Measurements from ENCODE around the gene CDH12. TPM values are rescaled to one million over a fixed set of nuclear protein-coding genes. Genes with fewer than 3 reads are reported as not detected.

CDH12 gene
- polyA plus RNA-seq, 2 donors = 0.01 TPM; not detected in 1

GRCh38 chr5:22644859-22645258 lies 208.3 kb downstream of the CDH12 start:
- H3K4me1 ChIP-seq (ENCODE audit: control insufficient read depth in 2 of 2, insufficient read depth in 2 of 2, low read length in 1 of 2) = no peaks in the 10 kb centered on the region
- H3K4me3 ChIP-seq (ENCODE audit: low read depth in 1 of 2, low read length in 2 of 2) = no peak overlapping the region
- no peaks in the 10 kb centered on the region for H3K27me3 ChIP-seq (ENCODE audit: control insufficient read depth in 1 of 2, insufficient read depth in 2 of 2, low read length in 2 of 2)
- 39 to 52% methylated on average over 1 of the region's 1 CpG for WGBS, 2 donors
- H3K36me3 ChIP-seq (ENCODE audit: control insufficient read depth in 2 of 2, insufficient read depth in 2 of 2, low read length in 1 of 2) = no peaks in the 10 kb centered on the region
- no peak overlapping the region for H3K27ac ChIP-seq (ENCODE audit: low read depth in 2 of 2, low read length in 1 of 2)
- H3K9me3 ChIP-seq (ENCODE audit: control insufficient read depth in 2 of 2, insufficient read depth in 1 of 2, low read depth in 1 of 2, low read length in 1 of 2) = no peaks in the 10 kb centered on the region

- H3K4me1 ChIP-seq (ENCODE audit: control insufficient read depth in 2 of 2, insufficient read depth in 2 of 2, low read length in 1 of 2) = no peaks in the 10 kb centered on the region
- no peaks in the 10 kb centered on the region for H3K36me3 ChIP-seq (ENCODE audit: control insufficient read depth in 2 of 2, insufficient read depth in 2 of 2, low read length in 1 of 2)
- H3K27ac ChIP-seq (ENCODE audit: low read depth in 2 of 2, low read length in 1 of 2) = no peak overlapping the region
- no peaks in the 10 kb centered on the region for H3K27me3 ChIP-seq (ENCODE audit: control insufficient read depth in 1 of 2, insufficient read depth in 2 of 2, low read length in 2 of 2)
- no peak overlapping the region for H3K4me3 ChIP-seq (ENCODE audit: low read depth in 1 of 2, low read length in 2 of 2)
- H3K9me3 ChIP-seq (ENCODE audit: control insufficient read depth in 2 of 2, insufficient read depth in 1 of 2, low read depth in 1 of 2, low read length in 1 of 2) = no peaks in the 10 kb centered on the region
- WGBS, 2 donors = 53 to 69% methylated on average over 2 of the region's 2 CpGs
These were observed 209.8 kb downstream of the CDH12 start for GRCh38 chr5:22643356-22643755.

- Histone ChIP-seq H3K4me1 (ENCODE audit: control insufficient read depth in 2 of 2, insufficient read depth in 2 of 2, low read length in 1 of 2) (no peaks in the 10 kb centered on the region), H3K27ac (ENCODE audit: low read depth in 2 of 2, low read length in 1 of 2) (no peak overlapping the region), H3K27me3 (ENCODE audit: control insufficient read depth in 1 of 2, insufficient read depth in 2 of 2, low read length in 2 of 2) (no peaks in the 10 kb centered on the region), H3K36me3 (ENCODE audit: control insufficient read depth in 2 of 2, insufficient read depth in 2 of 2, low read length in 1 of 2) (no peaks in the 10 kb centered on the region), H3K4me3 (ENCODE audit: low read depth in 1 of 2, low read length in 2 of 2) (no peak overlapping the region), H3K9me3 (ENCODE audit: control insufficient read depth in 2 of 2, insufficient read depth in 1 of 2, low read depth in 1 of 2, low read length in 1 of 2) (no peaks in the 10 kb centered on the region)
- 33 to 45% methylated on average over 3 of the region's 3 CpGs for WGBS, 2 donors
These were observed 221.5 kb downstream of the CDH12 start for GRCh38 chr5:22631683-22632082.

GRCh38 chr5:22627029-22627428 lies 226.1 kb downstream of the CDH12 start:
- Histone ChIP-seq H3K4me3 (ENCODE audit: low read depth in 1 of 2, low read length in 2 of 2) (no peak overlapping the region), H3K27ac (ENCODE audit: low read depth in 2 of 2, low read length in 1 of 2) (no peak overlapping the region), H3K27me3 (ENCODE audit: control insufficient read depth in 1 of 2, insufficient read depth in 2 of 2, low read length in 2 of 2) (no peaks in the 10 kb centered on the region), H3K36me3 (ENCODE audit: control insufficient read depth in 2 of 2, insufficient read depth in 2 of 2, low read length in 1 of 2) (no peaks in the 10 kb centered on the region), H3K9me3 (ENCODE audit: control insufficient read depth in 2 of 2, insufficient read depth in 1 of 2, low read depth in 1 of 2, low read length in 1 of 2) (peaks cover 8 to 10% of the 10 kb centered on the region in 2 donors), H3K4me1 (ENCODE audit: control insufficient read depth in 2 of 2, insufficient read depth in 2 of 2, low read length in 1 of 2) (no peaks in the 10 kb centered on the region)
- 76 to 79% methylated on average over 4 of the region's 4 CpGs for WGBS, 2 donors

GRCh38 chr5:22625451-22625850 lies 227.7 kb downstream of the CDH12 start:
- 89 to 94% methylated on average over 2 of the region's 2 CpGs for WGBS, 2 donors
- H3K27ac ChIP-seq (ENCODE audit: low read depth in 2 of 2, low read length in 1 of 2) = no peak overlapping the region
- H3K4me1 ChIP-seq (ENCODE audit: control insufficient read depth in 2 of 2, insufficient read depth in 2 of 2, low read length in 1 of 2) = no peaks in the 10 kb centered on the region
- H3K4me3 ChIP-seq (ENCODE audit: low read depth in 1 of 2, low read length in 2 of 2) = no peak overlapping the region
- H3K9me3 ChIP-seq (ENCODE audit: control insufficient read depth in 2 of 2, insufficient read depth in 1 of 2, low read depth in 1 of 2, low read length in 1 of 2) = peaks cover 8 to 10% of the 10 kb centered on the region in 2 donors
- H3K27me3 ChIP-seq (ENCODE audit: control insufficient read depth in 1 of 2, insufficient read depth in 2 of 2, low read length in 2 of 2) = no peaks in the 10 kb centered on the region
- no peaks in the 10 kb centered on the region for H3K36me3 ChIP-seq (ENCODE audit: control insufficient read depth in 2 of 2, insufficient read depth in 2 of 2, low read length in 1 of 2)

GRCh38 chr5:22621084-22621483 lies 232.1 kb downstream of the CDH12 start:
- Histone ChIP-seq H3K27ac (ENCODE audit: low read depth in 2 of 2, low read length in 1 of 2) (no peak overlapping the region), H3K4me3 (ENCODE audit: low read depth in 1 of 2, low read length in 2 of 2) (no peak overlapping the region), H3K27me3 (ENCODE audit: control insufficient read depth in 1 of 2, insufficient read depth in 2 of 2, low read length in 2 of 2) (no peaks in the 10 kb centered on the region), H3K36me3 (ENCODE audit: control insufficient read depth in 2 of 2, insufficient read depth in 2 of 2, low read length in 1 of 2) (no peaks in the 10 kb centered on the region), H3K9me3 (ENCODE audit: control insufficient read depth in 2 of 2, insufficient read depth in 1 of 2, low read depth in 1 of 2, low read length in 1 of 2) (peaks cover 7 to 8% of the 10 kb centered on the region in 2 donors), H3K4me1 (ENCODE audit: control insufficient read depth in 2 of 2, insufficient read depth in 2 of 2, low read length in 1 of 2) (no peaks in the 10 kb centered on the region)
- WGBS, 2 donors = 14 to 19% methylated on average over 2 of the region's 2 CpGs

- Histone ChIP-seq H3K4me3 (ENCODE audit: low read depth in 1 of 2, low read length in 2 of 2) (no peak overlapping the region), H3K27me3 (ENCODE audit: control insufficient read depth in 1 of 2, insufficient read depth in 2 of 2, low read length in 2 of 2) (no peaks in the 10 kb centered on the region), H3K4me1 (ENCODE audit: control insufficient read depth in 2 of 2, insufficient read depth in 2 of 2, low read length in 1 of 2) (no peaks in the 10 kb centered on the region), H3K36me3 (ENCODE audit: control insufficient read depth in 2 of 2, insufficient read depth in 2 of 2, low read length in 1 of 2) (no peaks in the 10 kb centered on the region), H3K27ac (ENCODE audit: low read depth in 2 of 2, low read length in 1 of 2) (no peak overlapping the region), H3K9me3 (ENCODE audit: control insufficient read depth in 2 of 2, insufficient read depth in 1 of 2, low read depth in 1 of 2, low read length in 1 of 2) (no peaks in the 10 kb centered on the region)
- WGBS, 2 donors = 62 to 63% methylated on average over 1 of the region's 1 CpG
These were observed 237.2 kb downstream of the CDH12 start for GRCh38 chr5:22615964-22616363.

GRCh38 chr5:22614486-22615094 lies 238.6 kb downstream of the CDH12 start:
- Histone ChIP-seq H3K36me3 (ENCODE audit: control insufficient read depth in 2 of 2, insufficient read depth in 2 of 2, low read length in 1 of 2) (no peaks in the 10 kb centered on the region), H3K4me1 (ENCODE audit: control insufficient read depth in 2 of 2, insufficient read depth in 2 of 2, low read length in 1 of 2) (no peaks in the 10 kb centered on the region), H3K27ac (ENCODE audit: low read depth in 2 of 2, low read length in 1 of 2) (no peak overlapping the region), H3K9me3 (ENCODE audit: control insufficient read depth in 2 of 2, insufficient read depth in 1 of 2, low read depth in 1 of 2, low read length in 1 of 2) (no peaks in the 10 kb centered on the region), H3K4me3 (ENCODE audit: low read depth in 1 of 2, low read length in 2 of 2) (no peak overlapping the region), H3K27me3 (ENCODE audit: control insufficient read depth in 1 of 2, insufficient read depth in 2 of 2, low read length in 2 of 2) (no peaks in the 10 kb centered on the region)
- WGBS, 2 donors = 67 to 72% methylated on average over 5 of the region's 5 CpGs

GRCh38 chr5:22612928-22613327 lies 240.2 kb downstream of the CDH12 start:
- H3K4me1 ChIP-seq (ENCODE audit: control insufficient read depth in 2 of 2, insufficient read depth in 2 of 2, low read length in 1 of 2) = no peaks in the 10 kb centered on the region
- no peak overlapping the region for H3K27ac ChIP-seq (ENCODE audit: low read depth in 2 of 2, low read length in 1 of 2)
- H3K27me3 ChIP-seq (ENCODE audit: control insufficient read depth in 1 of 2, insufficient read depth in 2 of 2, low read length in 2 of 2) = no peaks in the 10 kb centered on the region
- H3K36me3 ChIP-seq (ENCODE audit: control insufficient read depth in 2 of 2, insufficient read depth in 2 of 2, low read length in 1 of 2) = no peaks in the 10 kb centered on the region
- WGBS, 2 donors = 94 to 95% methylated on average over 1 of the region's 1 CpG
- H3K4me3 ChIP-seq (ENCODE audit: low read depth in 1 of 2, low read length in 2 of 2) = no peak overlapping the region
- no peaks in the 10 kb centered on the region for H3K9me3 ChIP-seq (ENCODE audit: control insufficient read depth in 2 of 2, insufficient read depth in 1 of 2, low read depth in 1 of 2, low read length in 1 of 2)

GRCh38 chr5:22611327-22611726 lies 241.8 kb downstream of the CDH12 start:
- no peaks in the 10 kb centered on the region for H3K4me1 ChIP-seq (ENCODE audit: control insufficient read depth in 2 of 2, insufficient read depth in 2 of 2, low read length in 1 of 2)
- peaks cover 0 to 3% of the 10 kb centered on the region in 2 donors for H3K9me3 ChIP-seq (ENCODE audit: control insufficient read depth in 2 of 2, insufficient read depth in 1 of 2, low read depth in 1 of 2, low read length in 1 of 2)
- no peaks in the 10 kb centered on the region for H3K27me3 ChIP-seq (ENCODE audit: control insufficient read depth in 1 of 2, insufficient read depth in 2 of 2, low read length in 2 of 2)
- no peaks in the 10 kb centered on the region for H3K36me3 ChIP-seq (ENCODE audit: control insufficient read depth in 2 of 2, insufficient read depth in 2 of 2, low read length in 1 of 2)
- H3K4me3 ChIP-seq (ENCODE audit: low read depth in 1 of 2, low read length in 2 of 2) = no peak overlapping the region
- H3K27ac ChIP-seq (ENCODE audit: low read depth in 2 of 2, low read length in 1 of 2) = no peak overlapping the region

Data from esophagus (tissue), 2 donors.